Stimulated activated CD4-positive, alpha-beta T cell treated with anti-CD3 and anti-CD28 coated beads, TNF-alpha, amount 100 ng/mL, for 4 hours (primary cell): ENCODE results near the gene INSR.
"Not testable (repeated sequence)": the region's sequence is repeated elsewhere in the genome, so short reads cannot be mapped to it uniquely, and the experiment has no call there.

Experiments
- DNase-seq, 3 experiments: peaks; one replicate each; pipeline ENCODE4 v3.0.0-alpha.2; 2020; ENCODE audit warnings: low read depth in 3 of 3

INSR gene

GRCh38 chr19:7258041-7258839 lies 36.0 kb downstream of the INSR start:
- no peak for DNase-seq

GRCh38 chr19:7257148-7258040 lies 36.8 kb downstream of the INSR start:
- DNase-seq: no peak

GRCh38 chr19:7255631-7256030 lies 38.6 kb downstream of the INSR start:
- DNase-seq: no peak

- DNase-seq: no peak
Measured at GRCh38 chr19:7255119-7255518, 39.1 kb downstream of the INSR start.

DNA sequence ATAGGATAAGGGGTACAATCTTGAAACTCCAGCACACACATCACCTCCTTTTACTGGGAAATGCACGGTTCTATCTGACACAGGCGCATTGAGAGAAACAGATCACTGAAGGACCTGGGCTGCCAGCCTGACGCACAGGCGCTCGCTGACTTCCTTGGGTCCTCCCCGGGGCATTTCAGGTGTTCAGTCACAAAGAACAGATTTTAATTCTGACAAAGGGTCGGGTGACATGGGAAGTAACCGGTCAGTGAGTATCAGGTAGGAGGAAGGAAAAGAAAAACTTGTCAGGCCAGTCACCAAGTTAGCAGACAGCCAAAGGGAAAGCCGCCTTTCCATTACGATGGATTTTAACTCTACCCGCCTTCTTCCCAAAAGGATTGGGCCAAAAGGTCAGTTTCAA lies 39.6 kb downstream of the INSR start:
- no peak for DNase-seq

DNA sequence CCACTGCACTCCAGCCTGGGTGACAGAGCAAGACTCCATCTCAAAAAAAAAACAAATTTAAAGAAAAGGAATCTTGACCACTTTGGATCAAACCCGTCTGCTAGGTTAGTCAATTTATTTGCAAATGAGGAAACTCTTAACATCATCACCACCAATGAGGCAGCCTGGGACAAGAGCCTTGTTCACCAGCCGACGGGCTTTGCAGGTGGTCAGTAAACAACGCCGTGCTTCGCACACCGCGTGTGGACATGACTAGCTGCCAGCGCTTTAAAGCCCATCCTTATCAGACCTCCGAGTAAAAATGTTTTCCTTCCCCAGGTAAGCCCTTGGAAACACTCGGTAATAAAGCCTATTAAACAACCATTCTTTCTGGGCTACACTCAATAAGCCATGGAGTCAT lies 41.9 kb downstream of the INSR start:
- no peak for DNase-seq

GRCh38 chr19:7251494-7251893 lies 42.7 kb downstream of the INSR start:
- no peak for DNase-seq

DNA sequence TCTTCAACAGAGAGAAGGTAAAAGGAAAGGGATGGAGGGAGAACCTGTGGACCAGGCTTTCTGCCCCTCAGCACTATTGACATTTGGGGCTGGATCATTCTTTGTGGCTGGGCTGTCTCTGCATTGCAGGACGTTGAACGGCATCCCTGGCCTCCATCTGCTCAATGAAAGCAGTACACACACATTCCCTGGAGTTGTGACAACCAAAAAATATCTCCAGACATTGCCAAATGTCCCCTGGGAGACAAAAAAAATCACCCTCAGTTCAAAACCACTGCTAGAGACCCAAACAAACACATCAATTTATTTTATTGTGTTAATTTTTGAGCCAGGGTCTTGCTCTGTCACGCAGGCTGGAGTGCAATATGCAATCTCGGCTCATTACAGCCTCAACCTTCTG lies 43.3 kb downstream of the INSR start:
- DNase-seq: no peak

DNA sequence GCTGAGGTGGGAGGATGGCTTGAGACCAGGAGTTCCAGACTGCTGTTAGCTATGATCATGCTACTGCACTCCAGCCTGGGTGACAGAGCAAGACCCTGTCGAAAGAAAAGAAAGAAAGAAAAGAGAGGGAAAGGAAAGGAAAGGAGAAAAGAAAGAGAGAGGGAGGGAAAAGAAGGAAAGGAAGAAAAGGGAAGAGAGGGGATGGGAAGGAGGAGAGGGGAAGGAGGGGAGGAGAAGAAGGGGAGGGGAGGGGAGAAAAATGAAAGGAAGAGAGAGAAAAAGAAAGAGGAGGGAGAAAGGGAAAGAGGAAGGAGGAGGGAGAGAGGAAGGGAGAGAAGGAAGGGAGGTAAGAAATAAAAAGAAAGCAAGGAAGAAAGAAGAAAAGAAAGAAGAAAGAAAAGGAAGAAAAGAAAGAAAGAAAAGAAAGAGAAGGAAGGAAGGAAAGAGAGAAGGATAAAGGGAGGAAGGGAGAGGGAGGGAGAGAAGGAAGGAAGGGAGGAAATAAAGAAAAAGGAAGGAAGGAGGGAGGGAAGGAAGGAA lies 44.1 kb downstream of the INSR start:
- DNase-seq: no peak

DNA sequence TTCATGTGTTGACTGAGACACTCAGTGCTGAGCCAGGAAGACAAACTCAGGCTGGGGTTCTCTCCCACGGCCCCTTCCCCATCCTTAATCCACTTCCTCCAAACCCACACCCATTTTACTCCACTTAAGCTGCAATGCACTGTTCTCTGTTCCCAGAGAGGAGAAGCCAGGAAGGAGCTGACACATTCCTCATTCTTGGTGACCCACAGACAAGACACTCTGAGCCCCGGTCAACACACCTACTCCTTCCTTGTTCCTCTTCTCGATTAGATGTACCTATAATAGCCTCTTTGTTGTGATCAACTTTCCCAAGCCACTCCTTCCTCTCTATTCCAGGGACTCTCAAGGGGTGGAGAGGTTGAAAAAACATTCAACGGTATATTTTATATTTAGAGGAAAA lies 47.1 kb downstream of the INSR start:
- no peak for DNase-seq

DNA sequence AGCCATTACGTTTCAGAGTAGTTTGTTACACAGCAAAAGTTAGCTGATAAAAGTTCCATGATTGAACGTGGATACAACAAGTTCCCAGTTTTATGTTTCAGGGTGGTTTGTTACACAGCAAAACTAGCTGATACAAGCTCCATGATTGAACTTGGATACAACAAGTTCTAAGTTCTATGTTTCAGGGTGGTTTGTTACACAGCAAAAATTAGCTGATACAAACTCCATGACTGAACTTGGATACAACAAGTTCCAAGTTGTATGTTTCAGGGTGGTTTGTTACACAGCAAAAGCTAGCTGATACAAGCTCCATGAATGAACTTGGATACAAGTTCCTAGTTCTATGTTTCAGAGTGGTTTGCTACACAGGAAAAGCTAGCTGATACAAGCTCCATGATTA lies 47.6 kb downstream of the INSR start:
- no peak for DNase-seq

GRCh38 chr19:7242601-7243258 lies 51.5 kb downstream of the INSR start:
- no peak for DNase-seq

- DNase-seq: no peak
Measured at GRCh38 chr19:7238051-7238450, 56.2 kb downstream of the INSR start.

DNA sequence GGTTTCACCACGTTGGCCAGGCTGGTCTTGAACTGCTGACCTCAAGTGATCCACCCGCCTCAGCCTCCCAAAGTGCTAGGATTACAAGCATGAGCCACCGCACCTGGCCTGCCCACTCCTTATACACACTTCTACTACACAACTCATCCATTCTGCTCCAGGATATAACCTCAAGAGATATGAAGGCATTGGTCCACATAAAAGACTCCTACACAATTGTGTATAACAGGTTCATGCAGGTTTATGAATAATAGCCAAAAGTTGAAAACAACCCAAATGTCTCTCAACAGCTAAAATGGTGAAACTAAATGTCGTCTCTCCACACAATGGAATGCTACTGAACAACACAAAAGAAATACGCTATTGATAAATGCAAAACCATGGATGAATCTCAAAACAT lies 58.1 kb downstream of the INSR start:
- no peak for DNase-seq

- no peak for DNase-seq
Measured at GRCh38 chr19:7230826-7231225, 63.4 kb downstream of the INSR start.

- no peak for DNase-seq
Measured at GRCh38 chr19:7229735-7230134, 64.5 kb downstream of the INSR start.

DNA sequence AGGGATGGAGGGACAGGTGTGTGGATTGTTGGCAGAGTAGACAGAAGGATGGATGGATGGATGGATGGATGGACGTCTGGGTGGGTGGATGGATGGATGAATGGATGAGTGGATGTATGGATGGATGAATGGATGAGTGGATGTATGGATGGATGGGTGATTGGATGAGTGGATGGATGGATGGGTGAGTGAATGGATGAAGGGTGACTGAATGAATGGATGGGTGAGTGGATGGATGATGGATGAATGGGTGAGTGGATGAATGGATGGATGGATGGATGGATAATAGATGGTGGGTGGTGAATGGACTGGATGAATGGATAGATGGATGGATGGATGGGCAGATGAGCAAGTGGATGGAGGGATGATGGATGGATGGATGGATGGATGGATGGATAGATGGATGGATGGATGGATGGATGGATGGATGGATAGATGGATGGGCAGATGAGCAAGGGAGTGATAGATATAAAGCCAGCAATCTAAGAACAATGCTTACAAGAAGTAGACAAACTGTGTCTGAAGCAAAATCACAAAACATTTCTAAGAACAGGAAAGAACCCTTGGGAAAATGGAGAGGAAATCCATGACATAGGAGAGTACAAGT lies 65.2 kb downstream of the INSR start:
- DNase-seq: no peak

GRCh38 chr19:7227735-7228134 lies 66.5 kb downstream of the INSR start:
- DNase-seq: no peak

- DNase-seq: not testable (repeated sequence)
Measured at GRCh38 chr19:7227149-7227548, 67.1 kb downstream of the INSR start.

GRCh38 chr19:7226739-7227138 lies 67.5 kb downstream of the INSR start:
- DNase-seq: no peak

GRCh38 chr19:7225741-7226140 lies 68.5 kb downstream of the INSR start:
- DNase-seq: no peak

GRCh38 chr19:7224995-7225394 lies 69.2 kb downstream of the INSR start:
- DNase-seq: no peak
